HG03097 (cell line): ENCODE data around the gene PTEN.

Experiments used
- ATAC-seq: cut with Tn5 transposase; IDR thresholded peaks from one replicate; pipeline ENCODE4 v1.9.1; 2021; ENCODE audit not compliant: unreplicated experiment, low FRiP score

Gene PTEN

GRCh38 chr10:87915989-87916388 lies 52.6 kb downstream of the PTEN start:
- no peak for ATAC-seq

DNA sequence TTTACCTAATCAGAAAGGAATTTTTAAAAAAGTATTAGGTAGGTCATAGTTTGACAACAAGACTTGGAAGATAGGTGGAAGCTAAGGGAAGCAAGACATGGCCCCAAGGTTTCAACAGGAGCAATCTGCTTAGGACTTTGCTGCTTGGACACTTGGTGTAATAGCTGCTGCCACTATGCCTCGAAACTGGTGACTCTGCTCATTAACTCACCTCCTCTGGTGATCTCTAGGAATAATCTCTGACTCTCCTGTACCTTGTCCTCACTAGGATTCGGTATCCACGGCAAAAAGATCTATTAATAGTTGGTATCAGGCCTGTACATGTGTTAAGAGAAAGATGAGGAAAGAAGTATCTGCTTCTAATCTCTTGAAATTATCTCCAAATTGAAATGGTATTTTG lies 53.1 kb downstream of the PTEN start:
- ATAC-seq: no peak

GRCh38 chr10:87918254-87918859 lies 54.9 kb downstream of the PTEN start:
- no peak for ATAC-seq

DNA sequence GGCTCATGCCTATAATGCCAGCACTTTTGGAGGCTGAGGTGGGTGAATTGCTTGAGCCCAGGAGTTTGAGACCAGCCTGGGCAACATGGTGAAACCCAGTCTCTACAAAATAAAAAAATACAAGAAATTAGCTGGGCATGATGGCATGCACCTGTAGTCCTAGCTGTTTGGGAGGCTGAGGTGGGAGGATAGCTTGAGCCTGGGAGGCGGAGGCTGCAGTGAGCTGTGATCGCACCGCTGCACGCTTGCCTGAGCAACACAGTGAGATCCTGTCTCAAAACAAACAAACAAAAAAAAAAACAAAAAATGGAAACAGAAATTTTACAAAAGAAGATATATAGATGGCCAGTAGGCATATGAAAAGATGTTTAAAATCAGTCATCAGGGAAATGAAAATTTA lies 57.1 kb downstream of the PTEN start:
- no peak for ATAC-seq

DNA sequence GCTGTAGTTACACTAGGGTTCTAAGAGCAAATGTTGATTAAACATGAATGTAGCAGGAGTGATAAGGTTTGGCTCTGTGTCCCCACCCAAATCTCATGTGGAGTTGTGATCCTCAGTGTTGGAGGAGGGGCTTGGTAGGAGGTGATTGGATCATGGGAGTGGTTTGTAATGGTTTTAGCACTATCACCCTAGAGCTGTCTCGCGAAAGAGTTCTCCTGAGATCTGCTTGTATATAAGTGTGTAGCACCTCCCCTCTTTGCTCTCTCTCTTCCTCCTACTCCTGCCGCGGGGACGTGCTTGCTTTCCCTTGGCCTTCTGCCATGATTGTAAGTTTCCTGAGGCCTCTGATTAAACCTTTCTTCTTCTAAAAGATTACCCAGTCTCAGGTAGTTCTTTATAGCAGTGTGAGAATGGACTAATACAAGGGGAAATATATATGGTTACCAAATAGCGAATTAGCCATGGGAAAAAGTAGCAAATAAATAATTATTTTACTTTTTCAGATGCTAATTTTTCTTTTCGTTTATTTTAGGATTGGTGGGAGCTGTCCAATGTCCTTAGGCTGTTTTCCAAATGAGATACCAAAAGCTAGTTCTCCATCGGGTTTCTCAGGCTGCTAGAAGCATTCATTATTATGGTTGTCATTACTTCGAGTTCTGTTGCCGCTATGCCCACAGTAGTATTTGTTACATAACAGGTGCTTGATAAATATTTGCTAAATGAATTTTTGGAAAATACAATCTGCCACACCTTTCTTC lies 58.7 kb downstream of the PTEN start:
- ATAC-seq: no peak

DNA sequence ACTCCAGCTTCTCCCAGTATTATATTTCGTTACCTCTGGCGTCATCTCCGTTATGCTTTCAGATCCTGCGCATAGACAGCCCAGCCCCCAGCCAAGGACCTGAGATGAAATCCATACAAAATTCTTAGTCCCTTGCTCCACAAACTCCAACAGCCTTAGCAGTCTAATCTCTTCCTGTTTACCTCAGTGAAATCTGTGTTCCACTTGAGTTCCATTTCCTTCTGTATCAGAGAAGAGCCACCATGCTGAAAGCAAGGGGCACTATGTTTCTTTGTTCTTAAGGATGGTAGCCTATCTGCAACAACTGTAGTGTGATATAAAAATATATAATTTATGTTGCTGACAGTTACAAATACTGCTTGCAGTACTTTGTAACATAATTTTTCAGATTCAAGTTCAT lies 59.8 kb downstream of the PTEN start:
- no peak for ATAC-seq

GRCh38 chr10:87925570-87925969 lies 62.1 kb downstream of the PTEN start:
- ATAC-seq: no peak

DNA sequence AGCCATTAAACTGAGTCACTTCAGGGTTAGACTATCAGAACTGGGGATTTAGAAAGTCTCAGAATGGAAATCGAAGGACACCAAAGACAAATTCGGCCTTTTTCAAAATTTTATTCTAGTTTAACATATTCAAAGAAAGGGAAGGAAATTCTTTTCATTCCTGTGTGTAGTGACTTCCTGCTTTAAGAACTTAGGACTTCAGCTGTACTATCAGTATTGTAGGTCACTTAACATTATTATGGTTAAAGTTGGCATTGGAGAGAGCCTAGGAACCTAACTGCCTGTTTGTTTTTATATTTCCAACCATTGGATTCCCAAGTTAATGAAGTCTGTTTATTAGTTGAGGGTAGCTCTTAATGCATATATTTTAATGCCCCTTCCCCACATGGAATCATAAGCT lies 63.7 kb downstream of the PTEN start:
- ATAC-seq: no peak

DNA sequence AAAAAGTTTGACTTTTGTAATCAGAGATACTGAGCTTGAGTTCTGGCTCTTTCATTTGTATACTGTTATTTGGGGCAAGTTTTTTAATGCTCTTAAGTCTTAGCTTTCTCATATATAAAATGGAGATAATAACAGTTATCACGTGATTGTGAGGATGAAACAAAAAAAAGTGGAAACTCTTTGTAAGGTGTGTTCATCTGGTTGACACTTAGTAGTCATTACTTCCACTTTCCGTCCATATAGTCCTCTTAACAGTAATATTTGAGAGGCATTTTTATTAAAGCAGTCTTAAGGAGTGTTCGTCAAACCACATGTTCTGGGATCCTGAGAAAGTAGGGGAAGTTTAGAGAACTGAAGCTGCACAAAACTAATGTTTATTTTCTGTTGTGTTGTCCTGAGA lies 65.6 kb downstream of the PTEN start:
- no peak for ATAC-seq

DNA sequence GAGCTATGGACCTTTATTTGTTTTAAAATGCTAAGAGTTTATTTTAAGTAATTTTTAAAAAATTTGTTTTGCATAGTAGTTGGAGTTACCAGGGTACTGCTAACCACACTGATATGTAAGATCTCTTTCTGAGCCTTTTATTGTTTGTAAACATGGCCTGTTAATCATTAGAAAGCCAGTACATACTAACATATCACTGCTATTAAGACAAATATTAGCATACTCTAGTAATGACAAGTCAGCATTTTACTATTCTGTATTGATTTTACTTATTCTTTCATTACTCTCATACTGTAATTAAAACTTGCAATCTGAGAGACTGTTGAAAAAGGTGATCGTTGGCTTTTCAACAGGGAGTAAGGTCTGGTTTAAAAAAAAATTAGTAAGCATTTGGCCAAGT lies 66.7 kb downstream of the PTEN start:
- ATAC-seq: no peak

DNA sequence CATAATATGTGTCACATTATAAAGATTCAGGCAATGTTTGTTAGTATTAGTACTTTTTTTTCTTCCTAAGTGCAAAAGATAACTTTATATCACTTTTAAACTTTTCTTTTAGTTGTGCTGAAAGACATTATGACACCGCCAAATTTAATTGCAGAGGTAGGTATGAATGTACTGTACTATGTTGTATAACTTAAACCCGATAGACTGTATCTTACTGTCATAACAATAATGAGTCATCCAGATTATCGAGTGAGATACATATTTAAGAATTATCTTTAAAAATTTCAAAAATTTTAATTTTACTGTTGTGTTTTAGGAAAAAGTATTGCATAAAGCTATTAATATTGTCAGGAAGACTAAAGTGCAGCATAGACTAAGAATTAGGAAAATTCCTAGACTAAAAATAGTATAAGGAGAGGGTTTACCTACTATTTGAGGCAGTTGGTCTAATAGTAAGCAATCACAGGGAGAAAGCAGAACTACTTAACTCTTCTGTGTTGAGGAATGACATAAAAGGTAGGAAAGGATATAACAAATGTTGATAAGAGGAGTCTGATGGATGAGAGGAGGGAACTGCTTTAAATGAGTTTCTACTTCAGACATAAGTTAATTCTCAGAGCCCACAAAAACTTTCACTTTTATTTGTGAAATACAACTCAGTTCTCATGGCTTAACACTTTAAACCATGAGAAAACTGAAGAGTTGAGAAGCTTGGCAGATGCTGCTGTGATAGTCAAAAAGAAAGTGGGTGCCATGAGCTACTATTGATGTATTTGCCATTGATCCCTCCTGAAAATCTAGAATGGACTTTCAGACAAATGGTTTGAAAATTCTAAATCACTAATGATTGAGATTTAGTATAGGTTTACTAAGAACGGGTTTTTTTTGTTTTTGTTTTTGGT lies 67.8 kb downstream of the PTEN start:
- no peak for ATAC-seq

GRCh38 chr10:87931836-87932230 lies 68.4 kb downstream of the PTEN start:
- no peak for ATAC-seq

- no peak for ATAC-seq
These were observed 72.1 kb downstream of the PTEN start for GRCh38 chr10:87935290-87936141.

DNA sequence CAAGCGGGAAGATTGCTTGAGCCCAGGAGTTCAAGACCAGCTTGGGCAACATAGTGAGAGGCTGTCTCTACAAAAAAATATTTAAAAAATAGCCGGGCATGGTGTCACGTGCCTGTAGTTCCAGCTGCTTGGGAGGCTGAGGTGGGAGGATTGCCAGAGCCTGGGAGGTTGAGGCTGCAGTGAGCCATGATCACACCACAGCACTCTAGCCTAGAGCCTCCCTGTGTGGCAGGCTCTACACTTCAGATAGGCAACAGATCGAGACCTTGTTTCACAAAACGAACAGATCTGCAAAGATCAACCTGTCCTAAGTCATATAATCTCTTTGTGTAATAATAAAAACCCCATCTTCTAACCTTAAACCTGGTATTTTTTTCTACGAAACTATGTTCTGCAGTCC lies 76.8 kb downstream of the PTEN start:
- ATAC-seq: no peak

DNA sequence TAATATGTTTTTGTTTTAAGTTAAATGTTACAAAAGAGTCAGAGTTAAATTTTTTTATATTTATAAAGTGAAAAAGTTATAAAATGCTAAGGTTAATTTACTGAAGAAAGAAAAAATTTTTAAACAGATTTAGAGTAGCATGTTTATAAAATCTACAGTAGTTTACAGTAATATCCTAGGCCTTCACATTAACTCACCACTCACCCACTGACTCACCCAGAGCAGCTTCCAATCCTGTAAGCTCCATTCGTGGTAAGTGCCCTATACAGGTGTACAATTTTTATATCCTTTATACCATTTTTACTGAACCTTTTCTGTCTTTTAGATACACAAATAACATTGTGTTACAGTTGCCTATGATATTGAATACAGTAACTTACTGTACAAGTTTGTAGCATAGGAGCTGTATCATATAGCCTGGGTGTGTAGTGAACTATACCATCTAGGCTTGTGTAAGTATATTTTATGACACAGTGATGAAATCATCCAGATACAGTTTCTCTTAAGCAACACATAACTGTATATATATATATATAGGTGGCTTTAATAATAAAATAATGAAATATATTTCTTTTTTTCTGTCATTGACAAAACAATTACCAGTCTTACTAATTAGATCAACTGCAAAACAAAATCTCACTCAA lies 79.6 kb downstream of the PTEN start:
- no peak for ATAC-seq

GRCh38 chr10:87945984-87946383 lies 82.6 kb downstream of the PTEN start:
- no peak for ATAC-seq

DNA sequence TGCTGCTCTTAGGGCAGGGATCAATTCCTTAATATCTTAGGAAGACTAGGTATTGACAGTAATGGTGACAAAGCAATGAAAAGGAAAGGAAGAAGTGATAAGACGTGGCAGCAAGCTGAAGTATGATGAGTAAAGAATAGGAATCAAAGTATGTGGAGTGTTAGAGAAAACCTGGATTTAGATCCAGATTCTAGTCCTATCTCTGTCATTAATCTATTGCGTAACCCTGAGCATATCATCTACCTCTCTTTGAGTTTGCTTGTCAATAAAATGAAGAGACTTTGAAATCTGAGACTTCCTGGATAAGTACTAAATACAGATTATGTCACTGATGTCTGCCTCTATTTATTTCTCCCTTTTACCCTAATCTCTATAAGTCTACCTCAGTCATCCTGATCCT lies 89.2 kb downstream of the PTEN start:
- ATAC-seq: no peak

DNA sequence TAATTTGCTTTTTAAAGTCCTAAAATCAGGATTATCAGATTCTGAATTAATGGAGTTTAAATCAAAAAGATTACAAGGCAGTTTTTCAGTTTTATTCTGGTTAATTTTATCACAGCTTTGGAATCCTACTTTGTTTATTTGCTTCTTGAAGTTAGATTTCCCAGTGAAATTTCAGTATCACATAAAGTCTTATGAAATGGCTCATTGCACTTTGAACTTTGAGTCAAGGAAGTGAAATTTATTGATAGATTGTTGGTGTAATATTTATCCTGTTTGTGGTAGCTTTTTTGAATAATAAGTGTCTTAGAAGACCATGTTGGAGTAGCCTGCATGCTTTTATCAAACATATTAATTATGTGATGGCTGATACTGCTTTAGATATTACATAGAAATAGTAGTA lies 92.6 kb downstream of the PTEN start:
- no peak for ATAC-seq

DNA sequence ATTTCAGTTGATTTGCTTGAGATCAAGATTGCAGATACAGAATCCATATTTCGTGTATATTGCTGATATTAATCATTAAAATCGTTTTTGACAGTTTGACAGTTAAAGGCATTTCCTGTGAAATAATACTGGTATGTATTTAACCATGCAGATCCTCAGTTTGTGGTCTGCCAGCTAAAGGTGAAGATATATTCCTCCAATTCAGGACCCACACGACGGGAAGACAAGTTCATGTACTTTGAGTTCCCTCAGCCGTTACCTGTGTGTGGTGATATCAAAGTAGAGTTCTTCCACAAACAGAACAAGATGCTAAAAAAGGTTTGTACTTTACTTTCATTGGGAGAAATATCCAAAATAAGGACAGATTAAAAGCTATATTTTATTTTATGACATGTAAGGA lies 94.3 kb downstream of the PTEN start:
- ATAC-seq: no peak

- ATAC-seq: no peak
These were observed 96.8 kb downstream of the PTEN start for GRCh38 chr10:87960230-87960629.
